ENCODE measurements around the gene MTARC1.

DNA sequence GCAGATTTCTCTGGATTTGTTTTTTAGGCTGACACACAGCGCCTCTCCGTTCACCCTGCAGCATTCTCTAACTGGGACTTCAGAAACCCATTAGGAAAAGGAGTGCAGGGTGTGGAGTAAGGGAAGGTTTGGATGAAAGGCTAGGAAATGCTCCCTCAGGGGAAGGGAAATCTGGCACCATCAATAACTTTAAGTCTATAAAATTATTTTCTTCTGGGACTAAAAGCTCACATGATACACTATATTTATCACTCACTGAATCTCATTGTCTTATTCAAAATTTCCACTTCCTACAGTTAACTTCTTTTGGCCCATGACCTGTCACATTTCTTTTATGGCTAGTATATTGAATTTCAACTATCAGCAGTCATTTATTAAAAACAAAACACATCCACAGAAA is 46.7 kb downstream of the MTARC1 start:
- TF ChIP-seq, protein P1, sequence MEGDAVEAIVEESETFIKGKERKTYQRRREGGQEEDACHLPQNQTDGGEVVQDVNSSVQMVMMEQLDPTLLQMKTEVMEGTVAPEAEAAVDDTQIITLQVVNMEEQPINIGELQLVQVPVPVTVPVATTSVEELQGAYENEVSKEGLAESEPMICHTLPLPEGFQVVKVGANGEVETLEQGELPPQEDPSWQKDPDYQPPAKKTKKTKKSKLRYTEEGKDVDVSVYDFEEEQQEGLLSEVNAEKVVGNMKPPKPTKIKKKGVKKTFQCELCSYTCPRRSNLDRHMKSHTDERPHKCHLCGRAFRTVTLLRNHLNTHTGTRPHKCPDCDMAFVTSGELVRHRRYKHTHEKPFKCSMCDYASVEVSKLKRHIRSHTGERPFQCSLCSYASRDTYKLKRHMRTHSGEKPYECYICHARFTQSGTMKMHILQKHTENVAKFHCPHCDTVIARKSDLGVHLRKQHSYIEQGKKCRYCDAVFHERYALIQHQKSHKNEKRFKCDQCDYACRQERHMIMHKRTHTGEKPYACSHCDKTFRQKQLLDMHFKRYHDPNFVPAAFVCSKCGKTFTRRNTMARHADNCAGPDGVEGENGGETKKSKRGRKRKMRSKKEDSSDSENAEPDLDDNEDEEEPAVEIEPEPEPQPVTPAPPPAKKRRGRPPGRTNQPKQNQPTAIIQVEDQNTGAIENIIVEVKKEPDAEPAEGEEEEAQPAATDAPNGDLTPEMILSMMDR (optimal IDR thresholded peaks at IDR 0.05 in 1 of 3, IDR thresholded peaks at IDR 0.05 in 1 of 3, conservative IDR thresholded peaks at IDR 0.05 in 1 of 3; ENCODE audit: extremely low read depth in 1 of 3, insufficient read depth in 2 of 3, low read length in 3 of 3) = no peak
- no peak for TF ChIP-seq EZH2 (IDR thresholded peaks at IDR 0.05; ENCODE audit: low read length)

Measured in keratinocyte (primary cell).